K562 (cell line): ENCODE results near the gene HOXA2. TPM values are rescaled to one million over a fixed set of nuclear protein-coding genes. Genes with fewer than 3 reads are reported as not detected.

ENCODE experiments used
- ATAC-seq: fragments of 200-7000 bp; cut with Tn5 transposase; 3 replicates; pipeline ENCODE4 v1.9.1; 2020; ENCODE audit warnings: moderate library complexity
- BruUV-seq: library from RNA; stranded (reverse); fragments of 400-500 nt; replicated peaks from 2 replicates; lab custom pipeline; 2021; lab: Mats Ljungman, UMichigan
- CTCF ChIA-PET: fragments of 300-600 bp; formaldehyde crosslinking; extraction: SDS; loops from one replicate; lab custom pipeline; 2021; ENCODE audit warnings: low intra/inter-chr PET ratio; lab: Yijun Ruan, JAX
- POLR2A ChIA-PET: fragments of 300-600, 350-650 bp; sonication (Branson Sonifier 250); formaldehyde crosslinking; extraction: SDS; loops from one replicate; lab custom pipeline; 2021; ENCODE audit warnings: antibody characterized with exemption, inconsistent platforms; lab: Yijun Ruan, JAX
- DNase-seq, 4 experiments: peaks; one replicate each; pipeline versions ENCODE4 v3.0.0 to v3.0.0-alpha.2; 2011 to 2018; ENCODE audit warnings: low spot score in 3 of 4, mixed read lengths in 3 of 4; ENCODE audit errors: extremely low read depth in 1 of 4
- FAIRE-seq: peaks from 2 replicates; lab custom pipeline; 2011; peaks lifted over from hg19 to GRCh38; lab: Jason Lieb, UNC
- H2AFZ ChIP-seq: 2 replicates; pipeline ENCODE4 v1.6.0; 2011; ENCODE audit warnings: low read depth, low read length, control low read depth, inconsistent platforms
- H3K27ac ChIP-seq: fragments of 200-600 bp; 3 replicates; pipeline ENCODE4 v1.8.0; 2011; ENCODE audit warnings: low read depth, mild to moderate bottlenecking, control low read depth, inconsistent platforms, low read length, moderate library complexity, mixed read lengths; ENCODE audit errors: extremely low read depth
- H3K27me3 ChIP-seq, 2 experiments: fragments of 300-600 bp in 1 of 2; 2 replicates in 1 of 2; 3 replicates in 1 of 2; pipeline versions ENCODE4 v1.6.0 to v1.8.0; 2011; ENCODE audit warnings: inconsistent platforms in 2 of 2, low read length in 2 of 2, mild to moderate bottlenecking in 1 of 2, mixed read lengths in 1 of 2, moderate library complexity in 1 of 2; ENCODE audit not compliant: control insufficient read depth in 2 of 2, insufficient read depth in 2 of 2
- H3K36me3 ChIP-seq: fragments of 300-600 bp; 3 replicates; pipeline ENCODE4 v1.8.0; 2011; ENCODE audit warnings: mild to moderate bottlenecking, low read length, inconsistent platforms; ENCODE audit not compliant: control insufficient read depth, insufficient read depth
- H3K4me1 ChIP-seq, 2 experiments: fragments of 200-600 bp in 1 of 2; replicated peaks in 1 of 2; 2 replicates in 1 of 2; 3 replicates in 1 of 2; pipeline versions ENCODE4 v1.5.1 to v1.8.0; 2011; ENCODE audit warnings: inconsistent platforms in 2 of 2, low read length in 2 of 2, mild to moderate bottlenecking in 1 of 2, mixed read lengths in 1 of 2, moderate library complexity in 1 of 2; ENCODE audit not compliant: control insufficient read depth in 2 of 2, insufficient read depth in 2 of 2
- H3K4me2 ChIP-seq: 2 replicates; pipeline ENCODE4 v1.6.1; 2011; ENCODE audit warnings: low read length, control low read depth, inconsistent platforms, mixed read lengths; ENCODE audit not compliant: insufficient read depth
- H3K4me3 ChIP-seq: fragments of 200-600 bp; sonication (generic), shearing (Covaris generic); 2 replicates; pipeline ENCODE4 v1.5.1; 2016; ENCODE audit warnings: control low read depth, inconsistent platforms
- H3K79me2 ChIP-seq: fragments of 200-600 bp; 3 replicates; pipeline ENCODE4 v1.8.0; 2011; ENCODE audit warnings: low read length, inconsistent platforms; ENCODE audit not compliant: control insufficient read depth, insufficient read depth
- H3K9ac ChIP-seq, 2 experiments: 2 replicates each; pipeline versions ENCODE4 v1.6.0 to v1.6.1; 2011; ENCODE audit warnings: low read depth in 2 of 2, low read length in 2 of 2, control low read depth in 1 of 2, inconsistent platforms in 1 of 2, mild to moderate bottlenecking in 1 of 2, mixed read lengths in 1 of 2; ENCODE audit not compliant: insufficient read depth in 1 of 2
- H3K9me1 ChIP-seq: one replicate; pipeline ENCODE4 v1.6.0; 2011; ENCODE audit warnings: inconsistent platforms, mild to moderate bottlenecking, low read length, moderate library complexity; ENCODE audit not compliant: control insufficient read depth, insufficient read depth
- H3K9me3 ChIP-seq: replicated peaks from 2 replicates; pipeline ENCODE4 v1.5.1; 2011; ENCODE audit warnings: low read depth, low read length, inconsistent platforms; ENCODE audit not compliant: control insufficient read depth, insufficient read depth
- H4K20me1 ChIP-seq: replicated peaks from 2 replicates; pipeline ENCODE4 v1.6.1; 2011; ENCODE audit warnings: low read length, inconsistent platforms, mixed read lengths; ENCODE audit not compliant: control insufficient read depth, insufficient read depth
- PCBP1 ChIP-seq: fragments of 200-400 bp; formaldehyde crosslinking; IDR thresholded peaks from 2 replicates; pipeline ENCODE4 v1.6.1; 2018; ENCODE audit warnings: mild to moderate bottlenecking, low read depth, low read length; ENCODE audit not compliant: poor library complexity, severe bottlenecking
- PPARD ChIP-seq: fragments of 250-450 bp; sonication (Bioruptor Pico); IDR thresholded peaks from 2 replicates; pipeline ENCODE4 v1.8.0; 2022; ENCODE audit warnings: inconsistent platforms, mild to moderate bottlenecking, moderate library complexity
- XRCC3 ChIP-seq: fragments of 450-650 bp; IDR thresholded peaks from 2 replicates; pipeline ENCODE4 v1.6.1; 2017; ENCODE audit warnings: mild to moderate bottlenecking, moderate library complexity
- WGBS: fragments of 100-300 bp; shearing (Covaris generic); methylation state at CpG from one replicate; pipeline ENCODE4 v1.1.6; 2016; ENCODE audit warnings: low coverage, mixed read lengths; ENCODE audit not compliant: insufficient coverage; ENCODE audit errors: missing lambda C conversion rate; 5-methylcytosine and 5-hydroxymethylcytosine counted together
- in situ Hi-C: fragments of 300-500 bp; cut with MboI; formaldehyde crosslinking; loops from 4 replicates; pipeline ENCODE4 v1.15.0; 2018; ENCODE audit warnings: inconsistent platforms, mixed read lengths
- intact Hi-C: fragments of 100-400 bp; cut with micrococcal nuclease; formaldehyde crosslinking; loops from 2 replicates; pipeline ENCODE4 v1.14.2; 2022
- polyA plus RNA-seq, 8 experiments: library from polyadenylated mRNA; depleted of rRNA in 4 of 8; stranded (reverse) in 5 of 8; unstranded in 3 of 8; fragments of >200 nt; fragmentation: Nextera tagmentation in 2 of 8; fragmentation: Illumina TruSeq in 1 of 8; extraction: Ambion mirVana in 2 of 8; extraction: Trizol in 1 of 8; gene quantifications; 2 replicates each; pipeline versions ENCODE4 v1.2.1 to v1.2.3, GENCODE V29; 2011 to 2014; ENCODE audit warnings: inconsistent platforms in 1 of 8, missing spikeins in 1 of 8
- total RNA-seq, 7 experiments: library from RNA; depleted of rRNA in 6 of 7; stranded (reverse); fragments of >200 nt in 6 of 7; fragmentation: Illumina TruSeq in 2 of 7; extraction: Trizol in 2 of 7; gene quantifications; 2 replicates each; pipeline versions ENCODE4 v1.2.1 to v1.2.3, GENCODE V29; 2011 to 2021; ENCODE audit warnings: low replicate concordance in 1 of 7

Gene HOXA2
- total and polyA plus RNA-seq, 9 of the 15 experiments (the other 6 are each of a cell fraction or from before 2014, with no cell fraction given) = 0.04 TPM; not detected in 8

- Histone ChIP-seq H3K27me3 (peaks cover 28 to 81% of the 10 kb centered on the region in 2 experiments), H3K4me3 (no peak overlapping the region), H3K9ac (no peak overlapping the region), H3K4me2 (no peak overlapping the region), H3K4me1 (peaks cover 0 to 20% of the 10 kb centered on the region in 2 experiments; a peak in 2 of 5 replicates), H3K9me3 (no peaks in the 10 kb centered on the region), H2AFZ (no peak overlapping the region), H3K79me2 (no peaks in the 10 kb centered on the region), H3K36me3 (no peaks in the 10 kb centered on the region), H3K9me1 (no peaks in the 10 kb centered on the region), H4K20me1 (no peaks in the 10 kb centered on the region), H3K27ac (no peak overlapping the region)
- CTCF ChIA-PET = no interaction called here
- no peak for ATAC-seq
- POLR2A ChIA-PET = no interaction called here
- no peak for FAIRE-seq
- in situ Hi-C loops (loop anchor here (10.0 kb wide), 1 partner anchor 287 kb away; no protein-coding TSS in a partner anchor), intact Hi-C loops (no loop called here)
- TF ChIP-seq PPARD (CRISPR knock-in tag) = no peak
- no peak for TF ChIP-seq XRCC3
- TF ChIP-seq PCBP1 = no peak
- no peak for DNase-seq
- BruUV-seq = no TSS peak
- 21% methylated on average over 25 of the region's 30 CpGs for WGBS
Measured at GRCh38 chr7:27141923-27142579, 39.6 kb upstream of the HOXA2 start.
